Esophagus squamous epithelium (tissue), 5 donors: Measurements from ENCODE around the gene RASA3. TPM values are rescaled to one million over a fixed set of nuclear protein-coding genes. Genes with fewer than 3 reads are reported as not detected.

Experiments
- DNase-seq: peaks from one replicate; lab custom pipeline; 2025; lab: John Stamatoyannopoulos, UW
- H3K27ac ChIP-seq, 4 donors: fragments of 200-600 bp; sonication (generic); one replicate each; pipeline ENCODE4 v1.5.1; 2016 to 2019; ENCODE audit warnings: mild to moderate bottlenecking in 1 of 4
- H3K27me3 ChIP-seq, 4 donors: fragments of 200-600 bp; sonication (generic); 1 replicate in 3 of 4; 2 replicates in 1 of 4; pipeline versions ENCODE4 v1.5.1 to v1.6.0; 2017 to 2021; ENCODE audit warnings: antibody characterized with exemption in 1 of 4
- H3K36me3 ChIP-seq, 3 donors: fragments of 200-600 bp; sonication (generic); one replicate each; pipeline ENCODE4 v1.5.1; 2016 to 2019
- H3K4me1 ChIP-seq, 3 donors: fragments of 200-600 bp; sonication (generic); one replicate each; pipeline ENCODE4 v1.5.1; 2017 to 2019
- H3K4me3 ChIP-seq, 4 donors: fragments of 200-600 bp; sonication (generic); 1 replicate in 3 of 4; 2 replicates in 1 of 4; pipeline ENCODE4 v1.5.1; 2016 to 2019; ENCODE audit warnings: mild to moderate bottlenecking in 2 of 4, moderate library complexity in 1 of 4
- H3K9me3 ChIP-seq, 3 donors: fragments of 200-600 bp; sonication (generic); one replicate each; pipeline ENCODE4 v1.5.1; 2016 to 2019
- POLR2A ChIP-seq, 4 donors: fragments of 450-650 bp; IDR thresholded peaks; one replicate each; pipeline ENCODE4 v1.6.1; 2017; ENCODE audit warnings: antibody characterized with exemption in 4 of 4, mild to moderate bottlenecking in 4 of 4, moderate library complexity in 3 of 4
- WGBS, 2 donors: methylation state at CpG; one replicate each; pipeline ENCODE4 v1.1.5; 2018; 5-methylcytosine and 5-hydroxymethylcytosine counted together
- intact Hi-C: fragments of 100-400 bp; cut with DNase I; formaldehyde crosslinking; loops from one replicate; pipeline ENCODE4 v1.15.0; 2022
- total RNA-seq, 4 donors: library from RNA; depleted of rRNA; stranded (reverse); fragments of >200 nt; gene quantifications; one replicate each; pipeline ENCODE4 v1.1.0, GENCODE V29; 2016
- TF ChIP-seq, protein P1 (sequence below), 6 experiments: fragments of 450-650 bp in 4 of 6; fragments of 200-600 bp in 2 of 6; sonication (generic) in 2 of 6; IDR thresholded peaks; one replicate each; pipeline ENCODE4 v1.5.1; 2016 to 2019; ENCODE audit warnings: antibody characterized with exemption in 6 of 6, mild to moderate bottlenecking in 4 of 6, moderate library complexity in 4 of 6
- donor health status: DM: yes; HTN: yes; CAD: no.

Gene RASA3
- total RNA-seq, 4 donors from 2014 or later: 1.4 to 8.8 (median 3.1) TPM

GRCh38 chr13:114013336-114013735 lies 119.1 kb downstream of the RASA3 start:
- Histone ChIP-seq H3K9me3 (no peaks in the 10 kb centered on the region), H3K4me1 (peaks cover 0 to 17% (median 10%) of the 10 kb centered on the region in 3 donors), H3K36me3 (peaks cover 0 to 82% (median 18%) of the 10 kb centered on the region in 3 donors), H3K27me3 (peaks cover 0 to 8% (median 0%) of the 10 kb centered on the region in 4 donors), H3K4me3 (no peak overlapping the region), H3K27ac (no peak overlapping the region)
- 63 to 68% methylated on average over 4 of the region's 4 CpGs for WGBS, 2 donors
- intact Hi-C loops: no loop called here
- TF ChIP-seq, protein P1, sequence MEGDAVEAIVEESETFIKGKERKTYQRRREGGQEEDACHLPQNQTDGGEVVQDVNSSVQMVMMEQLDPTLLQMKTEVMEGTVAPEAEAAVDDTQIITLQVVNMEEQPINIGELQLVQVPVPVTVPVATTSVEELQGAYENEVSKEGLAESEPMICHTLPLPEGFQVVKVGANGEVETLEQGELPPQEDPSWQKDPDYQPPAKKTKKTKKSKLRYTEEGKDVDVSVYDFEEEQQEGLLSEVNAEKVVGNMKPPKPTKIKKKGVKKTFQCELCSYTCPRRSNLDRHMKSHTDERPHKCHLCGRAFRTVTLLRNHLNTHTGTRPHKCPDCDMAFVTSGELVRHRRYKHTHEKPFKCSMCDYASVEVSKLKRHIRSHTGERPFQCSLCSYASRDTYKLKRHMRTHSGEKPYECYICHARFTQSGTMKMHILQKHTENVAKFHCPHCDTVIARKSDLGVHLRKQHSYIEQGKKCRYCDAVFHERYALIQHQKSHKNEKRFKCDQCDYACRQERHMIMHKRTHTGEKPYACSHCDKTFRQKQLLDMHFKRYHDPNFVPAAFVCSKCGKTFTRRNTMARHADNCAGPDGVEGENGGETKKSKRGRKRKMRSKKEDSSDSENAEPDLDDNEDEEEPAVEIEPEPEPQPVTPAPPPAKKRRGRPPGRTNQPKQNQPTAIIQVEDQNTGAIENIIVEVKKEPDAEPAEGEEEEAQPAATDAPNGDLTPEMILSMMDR (IDR thresholded peaks at IDR 0.05): no peak
- TF ChIP-seq POLR2A (IDR thresholded peaks at IDR 0.05): no peak
- no peak for DNase-seq

DNA sequence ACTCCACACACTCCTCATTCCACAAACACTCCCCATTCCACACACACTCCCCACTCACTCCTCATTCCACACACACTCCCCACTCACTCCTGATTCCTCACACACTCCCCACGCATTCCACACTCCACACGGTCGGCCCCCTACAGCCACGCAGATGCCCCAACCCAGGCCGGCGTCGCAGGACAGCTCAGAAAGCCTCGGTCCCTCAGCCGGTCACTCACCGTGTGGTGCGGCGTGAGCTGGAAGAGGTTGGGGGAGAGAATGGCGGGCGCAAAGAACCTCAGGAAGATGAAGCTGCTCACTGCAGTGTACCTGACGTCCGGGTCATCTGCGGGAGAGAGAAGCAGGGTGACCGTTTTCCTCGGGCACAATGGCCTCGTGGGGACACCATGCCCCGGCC lies 119.5 kb downstream of the RASA3 start:
- no peak for DNase-seq
- Histone ChIP-seq H3K27me3 (peaks cover 0 to 8% (median 0%) of the 10 kb centered on the region in 4 donors), H3K9me3 (no peaks in the 10 kb centered on the region), H3K36me3 (peaks cover 0 to 78% (median 14%) of the 10 kb centered on the region in 3 donors), H3K4me1 (peaks cover 0 to 17% (median 10%) of the 10 kb centered on the region in 3 donors), H3K27ac (no peak overlapping the region), H3K4me3 (no peak overlapping the region)
- TF ChIP-seq, protein P1 (IDR thresholded peaks at IDR 0.05): no peak
- no peak for TF ChIP-seq POLR2A (IDR thresholded peaks at IDR 0.05)
- 92 to 94% methylated on average over 11 to 13 of the region's 21 CpGs for WGBS, 2 donors
- intact Hi-C loops: no loop called here

DNA sequence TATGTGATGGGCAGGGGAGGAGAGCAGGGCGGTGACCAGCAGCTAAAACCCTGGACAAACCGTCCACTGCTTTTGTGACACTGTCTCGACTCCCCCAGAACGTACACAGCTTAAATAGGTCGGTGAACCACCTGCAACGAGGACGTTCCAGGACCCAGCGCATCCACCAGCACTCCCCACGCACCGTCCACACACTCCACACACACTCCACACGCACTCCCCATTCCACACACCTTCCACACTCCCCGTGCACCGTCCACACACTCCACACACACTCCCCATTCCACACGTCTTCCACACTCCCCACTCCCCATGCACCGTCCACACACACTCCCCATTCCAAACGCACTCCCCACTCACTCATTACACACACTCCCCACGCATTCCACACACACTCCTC lies 120.3 kb downstream of the RASA3 start:
- Histone ChIP-seq H3K4me1 (peaks cover 0 to 17% (median 10%) of the 10 kb centered on the region in 3 donors), H3K36me3 (peaks cover 0 to 70% (median 13%) of the 10 kb centered on the region in 3 donors), H3K4me3 (no peak overlapping the region), H3K27me3 (peaks cover 0 to 8% (median 0%) of the 10 kb centered on the region in 4 donors), H3K9me3 (no peaks in the 10 kb centered on the region), H3K27ac (no peak overlapping the region)
- WGBS, 2 donors: 87 to 94% methylated on average over 16 to 17 of the region's 17 CpGs
- intact Hi-C loops: no loop called here
- DNase-seq: no peak
- TF ChIP-seq, protein P1 (IDR thresholded peaks at IDR 0.05): no peak
- no peak for TF ChIP-seq POLR2A (IDR thresholded peaks at IDR 0.05)

DNA sequence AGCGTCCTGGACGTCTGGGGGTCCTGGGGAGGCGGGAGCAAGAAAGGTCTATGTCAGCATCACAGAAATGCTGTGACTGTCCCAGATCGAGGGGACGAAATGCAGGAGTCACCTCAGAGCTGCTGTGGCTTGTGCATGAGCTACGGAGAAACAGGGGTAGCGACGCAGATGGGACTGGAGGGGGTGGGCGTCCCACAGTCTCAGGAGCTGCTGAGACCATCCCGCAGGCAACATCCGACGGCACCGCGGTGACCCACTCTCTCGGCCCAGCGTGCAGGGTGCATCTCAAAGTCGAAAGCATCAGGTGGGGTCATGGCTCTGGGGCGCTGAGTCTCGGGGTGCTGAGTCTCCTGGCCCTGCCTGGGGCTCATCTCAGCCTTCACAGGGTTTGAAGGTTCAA lies 121.2 kb downstream of the RASA3 start:
- H3K9me3 ChIP-seq: no peaks in the 10 kb centered on the region
- intact Hi-C loops: no loop called here
- H3K27ac ChIP-seq: no peak overlapping the region
- peaks cover 0 to 61% (median 13%) of the 10 kb centered on the region in 3 donors for H3K36me3 ChIP-seq
- H3K27me3 ChIP-seq: peaks cover 0 to 8% (median 0%) of the 10 kb centered on the region in 4 donors
- H3K4me3 ChIP-seq: no peak overlapping the region
- 91% methylated on average over 11 of the region's 19 CpGs for WGBS, 2 donors
- DNase-seq: no peak
- peaks cover 0 to 15% (median 10%) of the 10 kb centered on the region in 3 donors for H3K4me1 ChIP-seq
- no peak for TF ChIP-seq POLR2A (IDR thresholded peaks at IDR 0.05)
- TF ChIP-seq, protein P1 (IDR thresholded peaks at IDR 0.05): no peak

DNA sequence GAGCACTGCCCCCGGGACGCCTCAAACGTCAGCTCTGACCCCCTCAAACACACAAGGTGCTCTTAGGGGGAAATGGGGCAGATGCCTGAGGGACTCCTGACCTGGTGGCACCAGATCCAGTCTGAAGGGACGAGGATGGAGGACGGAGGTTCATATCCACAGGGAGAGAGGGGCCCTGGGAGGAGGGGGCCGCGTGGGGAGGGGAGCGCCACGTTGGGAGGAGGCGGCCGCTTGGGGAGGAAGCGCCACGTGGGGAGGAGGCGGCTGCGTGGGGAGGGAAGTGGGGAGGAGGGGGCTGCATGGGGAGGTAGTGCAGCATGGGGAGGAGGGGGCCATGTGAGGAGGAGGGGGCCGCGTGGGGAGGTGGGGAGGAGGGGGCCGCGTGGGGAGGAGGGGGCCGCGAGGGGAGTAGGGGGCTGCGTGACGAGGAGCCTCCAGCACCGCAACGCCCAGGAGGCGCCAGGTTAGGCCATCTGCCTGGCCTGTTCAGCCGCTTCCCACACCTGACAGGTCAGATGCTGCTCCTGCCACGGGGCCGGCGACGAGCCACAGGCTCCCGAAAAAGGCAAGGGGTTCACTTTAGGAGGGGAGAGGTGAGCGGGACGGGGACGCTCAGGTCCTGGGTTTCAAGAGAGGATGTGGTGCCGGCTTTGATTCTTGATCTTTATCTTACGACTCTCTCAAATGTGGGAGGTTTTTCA lies 121.9 kb downstream of the RASA3 start:
- peaks cover 0 to 54% (median 13%) of the 10 kb centered on the region in 3 donors for H3K36me3 ChIP-seq
- WGBS, 2 donors: 77 to 89% methylated on average over 8 to 16 of the region's 37 CpGs
- no peaks in the 10 kb centered on the region for H3K9me3 ChIP-seq
- intact Hi-C loops: no loop called here
- H3K27me3 ChIP-seq: peaks cover 0 to 8% (median 0%) of the 10 kb centered on the region in 4 donors
- TF ChIP-seq, protein P1 (IDR thresholded peaks at IDR 0.05): no peak
- TF ChIP-seq POLR2A (IDR thresholded peaks at IDR 0.05): no peak
- no peak overlapping the region for H3K27ac ChIP-seq
- H3K4me3 ChIP-seq: no peak overlapping the region
- H3K4me1 ChIP-seq: peaks cover 0 to 8% (median 4%) of the 10 kb centered on the region in 3 donors
- no peak for DNase-seq
